ENCODE measurements around the gene CRIM1. TPM values are rescaled to one million over a fixed set of nuclear protein-coding genes. Genes with fewer than 3 reads are reported as not detected.
A peak's percentile ranks its signal among the peaks of the same experiment; 100 is the strongest.

The CRIM1 gene
- total and polyA plus RNA-seq, 2 of the 8 experiments (the other 6 are each of a cell fraction or from before 2014, with no cell fraction given): 9.4 to 28.4 TPM

DNA sequence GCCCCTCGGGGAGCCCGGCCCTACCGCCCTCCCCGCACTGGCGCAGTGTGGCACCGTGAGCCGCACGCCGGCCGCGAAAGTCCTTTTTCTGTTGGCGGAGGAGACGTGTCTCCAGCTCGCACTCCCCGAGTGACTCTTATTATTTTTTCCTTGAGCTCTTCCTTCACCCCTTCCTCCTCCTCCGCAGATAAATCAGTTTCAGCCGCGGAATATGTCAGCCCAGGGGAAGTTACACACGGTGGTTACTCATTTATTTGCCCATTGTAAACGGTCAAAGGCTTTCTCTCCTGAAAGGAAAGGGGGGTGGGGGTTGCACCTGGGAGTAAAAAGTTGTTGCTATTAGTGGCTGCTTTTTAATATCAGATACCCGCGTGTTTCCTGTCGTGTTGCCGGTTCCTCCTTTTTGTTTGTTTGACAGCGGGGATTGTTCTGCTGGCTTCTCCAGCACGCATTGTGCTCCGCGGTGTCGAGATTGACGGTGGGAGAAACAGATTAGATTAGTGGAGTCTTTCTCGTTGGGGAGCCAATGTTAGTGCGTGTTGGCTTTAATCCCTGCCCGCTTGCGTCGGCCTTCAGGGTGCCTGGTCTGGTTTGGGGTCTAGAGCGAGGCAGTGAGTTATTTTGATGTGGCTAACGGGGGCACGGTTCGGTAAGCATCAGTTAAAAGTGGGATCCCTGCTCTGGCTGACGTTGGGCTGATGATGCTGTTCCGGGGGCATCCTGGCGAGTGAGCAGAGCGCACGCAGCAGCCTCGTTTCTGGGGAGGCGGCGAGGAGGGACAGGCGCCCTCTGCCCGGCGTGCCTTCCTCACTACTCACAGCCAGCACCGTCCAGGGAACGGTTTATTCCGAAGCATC lies 1.6 kb downstream of the CRIM1 start (continued):
- no peak; a peak in 1 of 4 replicates for TF ChIP-seq RAD21 (IDR thresholded peaks at IDR 0.05 in 1 of 2, conservative IDR thresholded peaks at IDR 0.05 in 1 of 2; ENCODE audit: low read depth in 2 of 2, low read length in 2 of 2)
- no peak for TF ChIP-seq KDM1A (IDR thresholded peaks at IDR 0.05; ENCODE audit: borderline replicate concordance, low read length)
- TF ChIP-seq, protein P1, sequence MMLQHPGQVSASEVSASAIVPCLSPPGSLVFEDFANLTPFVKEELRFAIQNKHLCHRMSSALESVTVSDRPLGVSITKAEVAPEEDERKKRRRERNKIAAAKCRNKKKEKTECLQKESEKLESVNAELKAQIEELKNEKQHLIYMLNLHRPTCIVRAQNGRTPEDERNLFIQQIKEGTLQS (IDR thresholded peaks at IDR 0.05; ENCODE audit: insufficient read depth, low read depth, low read length): no peak
- TF ChIP-seq TEAD4 (IDR thresholded peaks at IDR 0.05; ENCODE audit: low read depth, low read length): no peak
- TF ChIP-seq CREB1 (IDR thresholded peaks at IDR 0.05): peak; percentile 62; the same call in 1 of the 2 replicates
- TF ChIP-seq SIN3A (conservative IDR thresholded peaks at IDR 0.05 in 1 of 2, IDR thresholded peaks at IDR 0.05 in 1 of 2; ENCODE audit: low read depth in 1 of 2, low read length in 2 of 2): peak in 1 of 2 experiments; percentile 73; a peak in 2 of 4 replicates
- TF ChIP-seq KDM4A (IDR thresholded peaks at IDR 0.05; ENCODE audit: low read depth, low read length, severe bottlenecking): peak; percentile 10
- TF ChIP-seq POLR2AphosphoS5 (IDR thresholded peaks at IDR 0.05; ENCODE audit: low read depth, low read length): no peak
- TF ChIP-seq, protein P2, sequence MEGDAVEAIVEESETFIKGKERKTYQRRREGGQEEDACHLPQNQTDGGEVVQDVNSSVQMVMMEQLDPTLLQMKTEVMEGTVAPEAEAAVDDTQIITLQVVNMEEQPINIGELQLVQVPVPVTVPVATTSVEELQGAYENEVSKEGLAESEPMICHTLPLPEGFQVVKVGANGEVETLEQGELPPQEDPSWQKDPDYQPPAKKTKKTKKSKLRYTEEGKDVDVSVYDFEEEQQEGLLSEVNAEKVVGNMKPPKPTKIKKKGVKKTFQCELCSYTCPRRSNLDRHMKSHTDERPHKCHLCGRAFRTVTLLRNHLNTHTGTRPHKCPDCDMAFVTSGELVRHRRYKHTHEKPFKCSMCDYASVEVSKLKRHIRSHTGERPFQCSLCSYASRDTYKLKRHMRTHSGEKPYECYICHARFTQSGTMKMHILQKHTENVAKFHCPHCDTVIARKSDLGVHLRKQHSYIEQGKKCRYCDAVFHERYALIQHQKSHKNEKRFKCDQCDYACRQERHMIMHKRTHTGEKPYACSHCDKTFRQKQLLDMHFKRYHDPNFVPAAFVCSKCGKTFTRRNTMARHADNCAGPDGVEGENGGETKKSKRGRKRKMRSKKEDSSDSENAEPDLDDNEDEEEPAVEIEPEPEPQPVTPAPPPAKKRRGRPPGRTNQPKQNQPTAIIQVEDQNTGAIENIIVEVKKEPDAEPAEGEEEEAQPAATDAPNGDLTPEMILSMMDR (IDR thresholded peaks at IDR 0.05; ENCODE audit: control extremely low read depth in 1 of 3, insufficient read depth in 1 of 3, low read depth in 1 of 3, low read length in 3 of 3): peak in 1 of 3 experiments; percentile 19; a peak in 1 of 4 replicates
- TF ChIP-seq, protein P3, sequence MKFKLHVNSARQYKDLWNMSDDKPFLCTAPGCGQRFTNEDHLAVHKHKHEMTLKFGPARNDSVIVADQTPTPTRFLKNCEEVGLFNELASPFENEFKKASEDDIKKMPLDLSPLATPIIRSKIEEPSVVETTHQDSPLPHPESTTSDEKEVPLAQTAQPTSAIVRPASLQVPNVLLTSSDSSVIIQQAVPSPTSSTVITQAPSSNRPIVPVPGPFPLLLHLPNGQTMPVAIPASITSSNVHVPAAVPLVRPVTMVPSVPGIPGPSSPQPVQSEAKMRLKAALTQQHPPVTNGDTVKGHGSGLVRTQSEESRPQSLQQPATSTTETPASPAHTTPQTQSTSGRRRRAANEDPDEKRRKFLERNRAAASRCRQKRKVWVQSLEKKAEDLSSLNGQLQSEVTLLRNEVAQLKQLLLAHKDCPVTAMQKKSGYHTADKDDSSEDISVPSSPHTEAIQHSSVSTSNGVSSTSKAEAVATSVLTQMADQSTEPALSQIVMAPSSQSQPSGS (IDR thresholded peaks at IDR 0.05; ENCODE audit: low read length): no peak
- TF ChIP-seq CBX8 (IDR thresholded peaks at IDR 0.05; ENCODE audit: borderline replicate concordance, low read depth, low read length): no peak
- TF ChIP-seq RBBP5 (IDR thresholded peaks at IDR 0.05; ENCODE audit: borderline replicate concordance, low read depth, low read length): 0 out of 2 replicates have a peak, but pooled peaks have one; percentile 33
